GM12874 (cell line): ENCODE data around the gene ANO10.

ENCODE experiments used
- TF ChIP-seq, protein P1 (sequence below): IDR thresholded peaks from 2 replicates; pipeline ENCODE4 v1.5.1; 2011; ENCODE audit warnings: low read depth, mild to moderate bottlenecking, control low read depth, low read length, moderate library complexity; ENCODE audit not compliant: insufficient read depth

The ANO10 gene

GRCh38 chr3:43399034-43399433 lies 222.8 kb downstream of the ANO10 start:
- TF ChIP-seq, protein P1, sequence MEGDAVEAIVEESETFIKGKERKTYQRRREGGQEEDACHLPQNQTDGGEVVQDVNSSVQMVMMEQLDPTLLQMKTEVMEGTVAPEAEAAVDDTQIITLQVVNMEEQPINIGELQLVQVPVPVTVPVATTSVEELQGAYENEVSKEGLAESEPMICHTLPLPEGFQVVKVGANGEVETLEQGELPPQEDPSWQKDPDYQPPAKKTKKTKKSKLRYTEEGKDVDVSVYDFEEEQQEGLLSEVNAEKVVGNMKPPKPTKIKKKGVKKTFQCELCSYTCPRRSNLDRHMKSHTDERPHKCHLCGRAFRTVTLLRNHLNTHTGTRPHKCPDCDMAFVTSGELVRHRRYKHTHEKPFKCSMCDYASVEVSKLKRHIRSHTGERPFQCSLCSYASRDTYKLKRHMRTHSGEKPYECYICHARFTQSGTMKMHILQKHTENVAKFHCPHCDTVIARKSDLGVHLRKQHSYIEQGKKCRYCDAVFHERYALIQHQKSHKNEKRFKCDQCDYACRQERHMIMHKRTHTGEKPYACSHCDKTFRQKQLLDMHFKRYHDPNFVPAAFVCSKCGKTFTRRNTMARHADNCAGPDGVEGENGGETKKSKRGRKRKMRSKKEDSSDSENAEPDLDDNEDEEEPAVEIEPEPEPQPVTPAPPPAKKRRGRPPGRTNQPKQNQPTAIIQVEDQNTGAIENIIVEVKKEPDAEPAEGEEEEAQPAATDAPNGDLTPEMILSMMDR: no peak

GRCh38 chr3:43394041-43394554 lies 227.7 kb downstream of the ANO10 start:
- TF ChIP-seq, protein P1: no peak

- TF ChIP-seq, protein P1: no peak
These were observed 230.2 kb downstream of the ANO10 start for GRCh38 chr3:43391621-43392020.

DNA sequence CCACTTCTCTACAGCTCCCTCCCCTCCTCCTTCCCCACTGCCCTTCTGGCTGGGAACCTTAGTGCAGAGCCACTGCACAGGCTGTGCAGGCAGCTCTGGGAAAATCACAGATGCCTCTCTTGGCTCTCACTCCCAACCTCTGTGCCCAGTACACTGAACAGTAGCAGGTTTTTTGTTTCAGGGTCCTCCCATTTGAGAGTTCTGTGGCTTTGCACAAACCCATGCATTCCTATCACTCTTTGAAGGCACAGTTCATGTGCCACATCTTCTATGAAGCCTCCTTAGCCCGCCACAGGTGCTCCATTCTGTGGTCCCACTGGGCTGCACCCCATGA lies 231.6 kb downstream of the ANO10 start:
- TF ChIP-seq, protein P1: no peak

- TF ChIP-seq, protein P1: no peak
These were observed 232.2 kb downstream of the ANO10 start for GRCh38 chr3:43389388-43390254.

- TF ChIP-seq, protein P1: no peak
These were observed 232.9 kb downstream of the ANO10 start for GRCh38 chr3:43388915-43389314.

- TF ChIP-seq, protein P1: no peak
These were observed 233.6 kb downstream of the ANO10 start for GRCh38 chr3:43388175-43388574.
